Measurements from ENCODE around the gene OR52B4.
"Not testable (repeated sequence)": the region's sequence is repeated elsewhere in the genome, so short reads cannot be mapped to it uniquely, and the experiment has no call there.

The OR52B4 gene

DNA sequence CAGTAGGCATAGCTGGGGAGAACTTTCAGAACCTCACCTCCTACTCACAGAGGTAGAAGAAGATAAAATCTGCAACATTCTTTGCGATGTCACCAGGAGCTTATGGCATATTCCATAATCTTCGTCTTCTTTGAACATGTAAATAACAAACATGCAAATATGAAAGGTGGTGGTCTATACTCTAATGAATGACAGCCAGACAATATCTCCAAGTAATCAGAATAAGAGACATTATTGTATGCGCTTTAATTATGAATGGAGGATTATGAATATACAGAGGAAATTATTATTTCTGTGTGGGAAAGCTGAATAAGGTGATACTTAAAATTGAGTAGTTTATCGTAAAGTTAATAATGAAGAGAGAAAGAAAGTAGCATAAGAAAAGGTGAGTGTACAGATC is at the start of gene OR52B4:
OR52B4 (minus strand) TSS at position 101 of the 400 bp plus-strand sequence; CDS start at position 10, 91 bp downstream.
- no peak for DNase-seq (ENCODE audit: low read depth, low spot score)

GRCh38 chr11:4416816-4417215 is 48.6 kb upstream of the OR52B4 start:
- DNase-seq (ENCODE audit: low read depth, low spot score), result no peak

DNA sequence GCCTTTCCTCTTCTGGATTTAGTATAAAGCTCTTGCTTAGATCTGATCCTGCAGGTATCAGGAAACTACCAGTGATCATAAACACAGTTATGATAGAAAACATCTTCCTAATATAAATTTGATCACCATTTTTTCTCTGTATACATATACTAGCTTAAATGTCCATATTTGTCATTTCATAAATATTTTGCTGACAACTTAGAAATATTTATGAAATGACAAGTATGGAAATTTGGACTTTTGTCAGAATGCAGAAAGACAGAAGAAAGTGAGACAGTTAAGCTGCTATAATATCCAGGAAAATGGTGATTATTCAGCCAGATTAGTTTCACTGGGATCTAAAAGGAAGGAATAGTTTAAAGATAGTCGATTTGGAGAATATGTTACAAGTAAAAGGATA is 48.1 kb upstream of the OR52B4 start:
- no peak for DNase-seq (ENCODE audit: low read depth, low spot score)

- DNase-seq (ENCODE audit: low read depth, low spot score), result not testable (repeated sequence)
Measured at GRCh38 chr11:4406206-4406605, 38.0 kb upstream of the OR52B4 start.

- no peak for DNase-seq (ENCODE audit: low read depth, low spot score)
Measured at GRCh38 chr11:4393858-4394223, 25.7 kb upstream of the OR52B4 start.

- peak; percentile 77 for DNase-seq (ENCODE audit: low read depth, low spot score)
Measured at GRCh38 chr11:4393209-4393857, 25.1 kb upstream of the OR52B4 start, which contains the start of gene TRIM21. TRIM21 (minus strand) TSS chr11:4393702; CDS start chr11:4390409, 3,293 bp downstream.

DNA sequence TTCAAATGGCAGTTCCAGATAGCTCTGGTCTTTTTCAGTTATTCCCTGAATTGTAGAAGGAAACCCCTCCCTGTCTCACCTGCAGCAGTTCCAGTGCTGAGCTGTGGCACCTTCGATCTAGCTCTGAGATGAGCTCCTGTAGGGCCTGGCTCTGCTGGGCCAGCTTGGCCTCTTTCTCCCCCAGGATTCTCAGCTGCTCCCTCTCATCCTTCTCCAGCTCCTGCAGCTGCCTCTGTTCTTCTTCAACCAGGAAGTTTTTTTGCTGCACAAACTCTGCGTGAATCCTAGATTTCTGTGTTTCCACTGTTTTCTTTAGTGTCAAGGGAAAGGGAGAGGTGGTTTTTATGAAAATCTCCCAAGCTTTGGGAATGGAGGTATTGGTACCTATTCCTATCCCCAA is 20.0 kb upstream of the OR52B4 start:
- DNase-seq (ENCODE audit: low read depth, low spot score), result no peak

GRCh38 chr11:4385978-4386740 is 18.0 kb upstream of the OR52B4 start:
- DNase-seq (ENCODE audit: low read depth, low spot score), result no peak

- no peak for DNase-seq (ENCODE audit: low read depth, low spot score)
Measured at GRCh38 chr11:4381901-4382300, 13.7 kb upstream of the OR52B4 start.

DNA sequence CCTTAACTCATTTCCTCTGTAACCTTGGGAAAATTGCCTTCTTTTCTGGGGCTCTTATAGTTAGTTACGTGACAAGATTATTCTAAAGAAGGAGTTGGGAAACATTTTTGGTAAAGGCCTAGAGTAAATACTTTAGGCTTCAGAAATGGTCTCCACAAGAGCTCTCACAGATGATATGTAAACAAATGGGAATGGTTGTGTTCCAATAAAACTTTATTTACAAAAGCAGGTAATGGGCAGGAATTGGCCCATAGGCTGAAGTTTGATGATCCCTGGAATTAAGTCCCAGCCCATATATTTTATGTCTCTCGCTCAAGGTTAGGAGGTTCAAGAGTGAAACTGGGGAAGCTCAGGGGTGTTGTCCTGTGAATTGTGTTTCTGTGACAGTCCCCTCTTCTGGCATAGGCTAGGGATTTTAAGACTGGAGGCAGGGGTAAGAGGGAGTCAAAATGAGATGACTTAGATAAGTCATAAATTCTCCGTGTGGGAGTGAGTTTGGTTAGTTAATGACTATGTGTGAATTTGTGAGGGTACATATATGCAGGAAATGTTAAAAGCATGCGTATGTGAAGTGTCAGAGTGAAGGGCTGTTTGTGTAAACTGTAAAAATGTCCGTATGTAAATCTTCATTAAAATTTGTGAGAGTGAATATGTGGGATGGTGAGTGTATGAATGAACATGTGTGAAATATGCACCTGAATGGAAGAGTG is 7.4 kb upstream of the OR52B4 start:
- no peak for DNase-seq (ENCODE audit: low read depth, low spot score)

GRCh38 chr11:4370166-4370565 is 2.0 kb upstream of the OR52B4 start:
- DNase-seq (ENCODE audit: low read depth, low spot score), result no peak

- DNase-seq (ENCODE audit: low read depth, low spot score), result not testable (repeated sequence)
Measured at GRCh38 chr11:4348142-4348541, 20.0 kb downstream of the OR52B4 start.

- DNase-seq (ENCODE audit: low read depth, low spot score), result not testable (repeated sequence)
Measured at GRCh38 chr11:4345366-4345765, 22.8 kb downstream of the OR52B4 start.

DNA sequence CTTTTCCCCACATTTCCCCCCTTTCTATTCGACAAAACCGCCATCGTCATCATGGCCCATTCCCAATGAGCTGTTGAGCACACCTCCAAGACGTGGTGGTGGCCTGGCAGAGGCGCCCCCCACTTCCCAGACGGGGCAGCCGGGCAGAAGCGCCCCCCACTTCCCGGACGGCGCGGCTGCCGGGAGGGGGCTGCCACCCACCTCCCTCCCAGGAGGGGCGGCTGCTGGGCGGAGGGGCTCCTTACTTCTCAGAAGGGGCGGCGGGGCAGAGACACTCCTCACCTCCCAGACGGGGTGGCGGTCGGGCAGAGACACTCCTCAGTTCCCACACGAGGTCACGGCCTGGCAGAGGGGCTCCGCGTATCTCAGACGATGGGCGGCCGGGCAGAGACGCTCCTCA is 33.8 kb downstream of the OR52B4 start:
- not testable (repeated sequence) for DNase-seq (ENCODE audit: low read depth, low spot score)
